AG08396 (cell line): ENCODE measurements around the gene MS4A8.

Source experiments
- DNase-seq: peaks from one replicate; pipeline ENCODE4 v3.0.0; 2012; ENCODE audit warnings: low spot score, mixed read lengths

Gene MS4A8

DNA sequence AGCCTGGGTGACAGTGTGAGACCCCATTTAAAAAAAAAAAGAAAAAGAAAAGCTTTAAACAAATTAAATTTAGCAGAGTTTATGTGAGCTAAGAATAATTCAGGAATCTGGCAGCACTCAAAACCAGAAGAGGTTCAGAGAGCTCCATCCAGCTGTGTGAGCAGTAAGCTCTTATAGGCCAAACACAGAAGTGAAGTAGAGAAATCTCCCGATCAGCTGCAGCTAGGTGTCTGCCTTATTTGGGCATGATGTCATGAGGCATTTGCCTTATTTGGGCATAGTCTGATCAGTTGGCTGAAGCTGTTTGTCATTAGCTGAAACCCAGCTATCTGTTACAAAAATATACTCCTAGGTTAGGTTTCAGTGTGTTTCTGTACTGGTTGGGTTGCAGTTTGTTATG, 65.5 kb downstream of the MS4A8 start:
- no peak for DNase-seq

DNA sequence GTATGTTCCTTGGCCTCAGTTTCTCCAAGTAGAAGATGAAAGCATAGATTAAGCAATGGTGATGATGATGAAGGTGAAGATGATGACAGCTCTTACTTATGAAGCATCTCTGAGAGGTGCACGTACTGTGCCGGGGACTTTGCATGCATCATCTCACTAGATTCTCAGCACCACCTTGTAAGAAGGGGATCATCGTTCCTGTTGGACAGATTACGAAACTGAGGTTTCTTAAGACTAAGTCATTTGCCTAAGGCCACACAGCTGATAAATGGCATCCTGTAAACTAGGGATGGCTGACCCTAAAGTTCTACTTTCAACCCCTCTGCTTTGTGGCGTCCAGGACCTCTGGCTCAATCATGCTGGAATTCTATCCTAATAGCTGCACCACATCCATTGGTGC, 65.9 kb downstream of the MS4A8 start:
- no peak for DNase-seq
